Endodermal cell (in vitro differentiated cells): ENCODE data around the gene CCK. TPM values are rescaled to one million over a fixed set of nuclear protein-coding genes. Genes with fewer than 3 reads are reported as not detected.

Source experiments
- DNase-seq: peaks from one replicate; pipeline ENCODE4 v3.0.0-alpha.2; 2017
- H3K27ac ChIP-seq: 2 replicates; pipeline ENCODE4 v1.5.1; 2013; ENCODE audit warnings: mild to moderate bottlenecking, low read depth, low read length, moderate library complexity
- H3K27me3 ChIP-seq: 2 replicates; pipeline ENCODE4 v1.6.1; 2013; ENCODE audit warnings: mild to moderate bottlenecking, low read length, moderate library complexity; ENCODE audit not compliant: insufficient read depth, control insufficient read depth, poor library complexity, severe bottlenecking
- H3K36me3 ChIP-seq: 2 replicates; pipeline ENCODE4 v1.7.0; 2013; ENCODE audit warnings: mild to moderate bottlenecking, low read length, moderate library complexity; ENCODE audit not compliant: control insufficient read depth, insufficient read depth
- H3K4me1 ChIP-seq: one replicate; pipeline ENCODE4 v1.7.0; 2013; ENCODE audit warnings: low read length; ENCODE audit not compliant: control insufficient read depth, insufficient read depth
- H3K4me3 ChIP-seq: 2 replicates; pipeline ENCODE4 v1.5.1; 2013; ENCODE audit warnings: mild to moderate bottlenecking, low read length, moderate library complexity
- H3K9ac ChIP-seq: 2 replicates; pipeline ENCODE4 v1.6.1; 2013; ENCODE audit warnings: mild to moderate bottlenecking, low read length, moderate library complexity; ENCODE audit not compliant: poor library complexity, severe bottlenecking; ENCODE audit errors: extremely low read depth
- H3K9me3 ChIP-seq: 2 replicates; pipeline ENCODE4 v1.6.1; 2013; ENCODE audit warnings: mild to moderate bottlenecking, low read length, moderate library complexity; ENCODE audit not compliant: control insufficient read depth
- H3K27ac Mint-ChIP-seq: 2 replicates; pipeline ENCODE4 v1.8.0; 2020; ENCODE audit warnings: mixed read lengths
- H3K27me3 Mint-ChIP-seq: 2 replicates; pipeline ENCODE4 v1.8.0; 2021; ENCODE audit warnings: mild to moderate bottlenecking, mixed read lengths; ENCODE audit not compliant: insufficient read depth
- H3K36me3 Mint-ChIP-seq: 2 replicates; pipeline ENCODE4 v1.8.0; 2020; ENCODE audit warnings: low read depth, mixed read lengths
- H3K4me1 Mint-ChIP-seq: 2 replicates; pipeline ENCODE4 v1.8.0; 2020; ENCODE audit warnings: mixed read lengths
- H3K4me3 Mint-ChIP-seq: 2 replicates; pipeline ENCODE4 v1.8.0; 2020; ENCODE audit warnings: mild to moderate bottlenecking, moderate library complexity, mixed read lengths
- H3K9me3 Mint-ChIP-seq: 2 replicates; pipeline ENCODE4 v1.8.0; 2020; ENCODE audit warnings: mild to moderate bottlenecking, mixed read lengths
- WGBS, 2 experiments: methylation state at CpG; one replicate each; pipeline versions ENCODE4 v1.1.5 to v1.1.7; 2013; ENCODE audit warnings: missing lambda C conversion rate in 2 of 2, mixed read lengths in 1 of 2; ENCODE audit not compliant: insufficient coverage in 1 of 2, insufficient read length in 1 of 2; 5-methylcytosine and 5-hydroxymethylcytosine counted together
- total RNA-seq, 2 donors: library from RNA; stranded (reverse); fragmentation: NEBNext Ultra II Directional in 1 of 2; extraction: Animal tissue kit (Norgen Biotek cat#: 25700) in 1 of 2; gene quantifications; 2 replicates in 1 of 2; 3 replicates in 1 of 2; pipeline ENCODE4 v1.2.1, GENCODE V29; 2021
- TF ChIP-seq, protein P1 (sequence below): fragments of 200-600 bp; sonication (generic); conservative IDR thresholded peaks from 2 replicates; pipeline ENCODE4 v1.5.0; 2021; ENCODE audit warnings: antibody characterized with exemption, mild to moderate bottlenecking

CCK gene
- total RNA-seq, 2 donors from 2014 or later, result 0.64 to 0.97 TPM

GRCh38 chr3:42269647-42270046 is 3.7 kb upstream of the CCK start:
- H3K36me3 ChIP-seq, result no peaks in the 10 kb centered on the region
- H3K27ac Mint-ChIP-seq, result no peak overlapping the region
- H3K36me3 Mint-ChIP-seq, result no peaks in the 10 kb centered on the region
- peaks cover 4% of the 10 kb centered on the region for H3K4me1 ChIP-seq
- no peak overlapping the region for H3K4me3 Mint-ChIP-seq
- WGBS, 2 experiments, result 87 to 93% methylated on average over 5 to 7 of the region's 7 CpGs
- peaks cover 25% of the 10 kb centered on the region for H3K9me3 ChIP-seq
- peaks cover 20% of the 10 kb centered on the region for H3K4me1 Mint-ChIP-seq
- no peak for DNase-seq
- TF ChIP-seq, protein P1, sequence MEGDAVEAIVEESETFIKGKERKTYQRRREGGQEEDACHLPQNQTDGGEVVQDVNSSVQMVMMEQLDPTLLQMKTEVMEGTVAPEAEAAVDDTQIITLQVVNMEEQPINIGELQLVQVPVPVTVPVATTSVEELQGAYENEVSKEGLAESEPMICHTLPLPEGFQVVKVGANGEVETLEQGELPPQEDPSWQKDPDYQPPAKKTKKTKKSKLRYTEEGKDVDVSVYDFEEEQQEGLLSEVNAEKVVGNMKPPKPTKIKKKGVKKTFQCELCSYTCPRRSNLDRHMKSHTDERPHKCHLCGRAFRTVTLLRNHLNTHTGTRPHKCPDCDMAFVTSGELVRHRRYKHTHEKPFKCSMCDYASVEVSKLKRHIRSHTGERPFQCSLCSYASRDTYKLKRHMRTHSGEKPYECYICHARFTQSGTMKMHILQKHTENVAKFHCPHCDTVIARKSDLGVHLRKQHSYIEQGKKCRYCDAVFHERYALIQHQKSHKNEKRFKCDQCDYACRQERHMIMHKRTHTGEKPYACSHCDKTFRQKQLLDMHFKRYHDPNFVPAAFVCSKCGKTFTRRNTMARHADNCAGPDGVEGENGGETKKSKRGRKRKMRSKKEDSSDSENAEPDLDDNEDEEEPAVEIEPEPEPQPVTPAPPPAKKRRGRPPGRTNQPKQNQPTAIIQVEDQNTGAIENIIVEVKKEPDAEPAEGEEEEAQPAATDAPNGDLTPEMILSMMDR, result no peak
- peaks cover 13% of the 10 kb centered on the region for H3K27me3 ChIP-seq
- H3K9me3 Mint-ChIP-seq, result peaks cover 21% of the 10 kb centered on the region
- peaks cover 42% of the 10 kb centered on the region for H3K27me3 Mint-ChIP-seq
- H3K9ac ChIP-seq, result no peak overlapping the region
- H3K4me3 ChIP-seq, result no peak overlapping the region
- H3K27ac ChIP-seq, result no peak overlapping the region

DNA sequence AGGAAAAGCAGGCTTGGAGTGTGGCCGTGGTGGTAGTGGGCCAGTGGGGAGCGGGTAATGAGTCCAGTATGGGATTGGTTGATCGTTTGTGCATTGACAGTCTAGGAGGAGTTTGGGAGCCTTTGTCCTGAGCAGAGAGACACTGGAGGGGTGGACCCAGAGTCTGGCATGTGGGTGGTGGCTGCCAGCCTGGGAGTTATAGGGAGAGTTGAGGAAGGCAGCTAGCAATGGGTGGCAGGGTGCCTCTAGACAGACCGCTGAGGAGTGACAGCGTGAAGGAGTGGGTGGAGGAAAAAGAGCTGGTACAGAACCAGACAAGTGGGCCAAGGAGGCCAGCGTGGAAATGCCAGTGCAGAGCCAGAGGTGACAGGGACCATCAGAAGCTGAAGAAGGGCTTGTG is 1.9 kb upstream of the CCK start:
- no peaks in the 10 kb centered on the region for H3K36me3 Mint-ChIP-seq
- H3K4me3 Mint-ChIP-seq, result no peak overlapping the region
- peaks cover 20% of the 10 kb centered on the region for H3K4me1 Mint-ChIP-seq
- no peak for DNase-seq
- no peak overlapping the region for H3K9ac ChIP-seq
- no peak overlapping the region for H3K4me3 ChIP-seq
- TF ChIP-seq, protein P1, result no peak
- H3K27ac ChIP-seq, result no peak overlapping the region
- 88 to 90% methylated on average over 5 to 6 of the region's 6 CpGs for WGBS, 2 experiments
- peaks cover 31% of the 10 kb centered on the region for H3K27me3 ChIP-seq
- peaks cover 4% of the 10 kb centered on the region for H3K4me1 ChIP-seq
- peaks cover 30% of the 10 kb centered on the region for H3K9me3 Mint-ChIP-seq
- no peak overlapping the region for H3K27ac Mint-ChIP-seq
- H3K9me3 ChIP-seq, result peaks cover 17% of the 10 kb centered on the region
- no peaks in the 10 kb centered on the region for H3K36me3 ChIP-seq
- H3K27me3 Mint-ChIP-seq, result peaks cover 55% of the 10 kb centered on the region

GRCh38 chr3:42265059-42265991 is 660 bp downstream of the CCK start:
- H3K9ac ChIP-seq, result no peak overlapping the region
- no peak overlapping the region for H3K4me3 Mint-ChIP-seq
- peaks cover 11% of the 10 kb centered on the region for H3K9me3 Mint-ChIP-seq
- no peaks in the 10 kb centered on the region for H3K36me3 ChIP-seq
- H3K27ac Mint-ChIP-seq, result no peak overlapping the region
- WGBS, 2 experiments, result 83 to 95% methylated on average over 42 to 60 of the region's 60 CpGs
- no peak overlapping the region for H3K27ac ChIP-seq
- peaks cover 79% of the 10 kb centered on the region for H3K27me3 Mint-ChIP-seq
- H3K4me1 Mint-ChIP-seq, result peaks cover 14% of the 10 kb centered on the region
- H3K4me1 ChIP-seq, result peaks cover 4% of the 10 kb centered on the region
- no peak overlapping the region for H3K4me3 ChIP-seq
- H3K9me3 ChIP-seq, result no peaks in the 10 kb centered on the region
- DNase-seq, result no peak
- peaks cover 45% of the 10 kb centered on the region for H3K27me3 ChIP-seq
- TF ChIP-seq, protein P1, result no peak
- no peaks in the 10 kb centered on the region for H3K36me3 Mint-ChIP-seq
